Neural cell (in vitro differentiated cells): ENCODE data around the gene NDUFA5. TPM values are rescaled to one million over a fixed set of nuclear protein-coding genes. Genes with fewer than 3 reads are reported as not detected.

Experiments
- H2AFZ ChIP-seq: fragments of 200-600, 300-800 bp; sonication (generic), shearing (Covaris generic); 2 replicates; pipeline ENCODE4 v1.6.0; 2014; ENCODE audit warnings: low read depth, mild to moderate bottlenecking, antibody characterized with exemption, low read length, moderate library complexity
- H3F3A ChIP-seq: fragments of 200-600 bp; shearing (Covaris generic); 2 replicates; pipeline ENCODE4 v1.6.1; 2016; ENCODE audit warnings: mild to moderate bottlenecking, moderate library complexity, mixed read lengths, antibody characterized with exemption, low read length; ENCODE audit not compliant: insufficient read depth, poor library complexity, severe bottlenecking
- H3K27ac ChIP-seq: fragments of 200-600, 300-800 bp; sonication (generic), shearing (Covaris generic); 2 replicates; pipeline ENCODE4 v1.5.1; 2014; ENCODE audit warnings: mild to moderate bottlenecking, low read length, moderate library complexity
- H3K27me3 ChIP-seq: fragments of 300-800, 200-600 bp; sonication (generic), shearing (Covaris generic); 2 replicates; pipeline ENCODE4 v1.6.0; 2014; ENCODE audit warnings: mild to moderate bottlenecking, low read depth, low read length, moderate library complexity; ENCODE audit not compliant: insufficient read depth
- H3K36me3 ChIP-seq: fragments of 300-800, 200-600 bp; sonication (generic), shearing (Covaris generic); 2 replicates; pipeline ENCODE4 v1.5.1; 2014; ENCODE audit warnings: mild to moderate bottlenecking, antibody characterized with exemption, low read length, moderate library complexity; ENCODE audit not compliant: insufficient read depth
- H3K4me2 ChIP-seq: fragments of 300-800, 200-600 bp; sonication (generic), shearing (Covaris generic); 2 replicates; pipeline ENCODE4 v1.6.0; 2014; ENCODE audit warnings: mild to moderate bottlenecking, low read length
- H3K4me3 ChIP-seq: fragments of 300-800, 200-600 bp; sonication (generic), shearing (Covaris generic); 2 replicates; pipeline ENCODE4 v1.5.1; 2014; ENCODE audit warnings: mild to moderate bottlenecking, low read length, moderate library complexity
- H3K79me2 ChIP-seq: fragments of 200-600 bp; shearing (Covaris generic); replicated peaks from 2 replicates; pipeline ENCODE4 v1.6.0; 2014; ENCODE audit warnings: mild to moderate bottlenecking, low read length, moderate library complexity; ENCODE audit not compliant: insufficient read depth
- H3K9ac ChIP-seq: fragments of 300-800, 200-600 bp; sonication (generic), shearing (Covaris generic); 2 replicates; pipeline ENCODE4 v1.6.1; 2016; ENCODE audit warnings: mild to moderate bottlenecking, low read length, mixed read lengths
- H3K9me2 ChIP-seq: fragments of 200-600 bp; shearing (Covaris generic); 2 replicates; pipeline ENCODE4 v1.6.1; 2016; ENCODE audit warnings: mild to moderate bottlenecking, low read length, mixed read lengths; ENCODE audit not compliant: insufficient read depth
- H3K9me3 ChIP-seq: fragments of 200-600, 300-800 bp; sonication (generic), shearing (Covaris generic); 2 replicates; pipeline ENCODE4 v1.6.1; 2016; ENCODE audit warnings: mild to moderate bottlenecking, mixed run types, low read length, moderate library complexity, mixed read lengths
- H4K20me1 ChIP-seq: fragments of 200-600 bp; shearing (Covaris generic); 2 replicates; pipeline ENCODE4 v1.6.1; 2016; ENCODE audit warnings: mild to moderate bottlenecking, mixed run types; ENCODE audit not compliant: insufficient read depth
- CTCF ChIP-seq: fragments of 450-650 bp; IDR thresholded peaks from 2 replicates; pipeline ENCODE4 v1.5.1; 2014; ENCODE audit warnings: antibody characterized with exemption, mild to moderate bottlenecking, moderate library complexity; ENCODE audit not compliant: poor library complexity, severe bottlenecking
- EP300 ChIP-seq: fragments of 450-650 bp; conservative IDR thresholded peaks from 2 replicates; pipeline ENCODE4 v1.6.1; 2014; ENCODE audit warnings: antibody characterized with exemption, mild to moderate bottlenecking, moderate library complexity; ENCODE audit not compliant: poor library complexity, severe bottlenecking
- EZH2 ChIP-seq: fragments of 200-600, 300-800 bp; shearing (Covaris generic), sonication (generic); IDR thresholded peaks from 2 replicates; pipeline ENCODE4 v1.6.1; 2014; ENCODE audit warnings: antibody characterized with exemption, low read length, borderline replicate concordance, mild to moderate bottlenecking; ENCODE audit not compliant: insufficient read depth, poor library complexity, severe bottlenecking
- MXI1 ChIP-seq: fragments of 450-650 bp; conservative IDR thresholded peaks from 2 replicates; pipeline ENCODE4 v1.6.1; 2014; ENCODE audit warnings: antibody characterized with exemption, mild to moderate bottlenecking; ENCODE audit not compliant: poor library complexity, severe bottlenecking
- POLR2AphosphoS5 ChIP-seq: IDR thresholded peaks from 2 replicates; pipeline ENCODE4 v1.6.1; 2012
- RAD21 ChIP-seq: fragments of 450-650 bp; conservative IDR thresholded peaks from 2 replicates; pipeline ENCODE4 v1.6.1; 2014; ENCODE audit warnings: antibody characterized with exemption, mild to moderate bottlenecking, moderate library complexity
- SMC3 ChIP-seq: fragments of 450-650 bp; conservative IDR thresholded peaks from 2 replicates; pipeline ENCODE4 v1.6.1; 2014; ENCODE audit warnings: antibody characterized with exemption, mild to moderate bottlenecking, moderate library complexity; ENCODE audit not compliant: poor library complexity
- TAF1 ChIP-seq: IDR thresholded peaks from 2 replicates; pipeline ENCODE4 v1.6.1; 2012; ENCODE audit warnings: low read depth
- polyA plus RNA-seq: library from polyadenylated mRNA; depleted of rRNA; stranded (reverse); fragments of >200 nt; gene quantifications from 2 replicates; pipeline ENCODE4 v1.2.3, GENCODE V29; 2014
- TF ChIP-seq, protein P1 (sequence below): IDR thresholded peaks from 2 replicates; pipeline ENCODE4 v1.6.1; 2012; ENCODE audit warnings: borderline replicate concordance

NDUFA5 gene
- polyA plus RNA-seq, 1 donor from 2014 or later = 406 TPM

GRCh38 chr7:123557016-123557397, 611 bp downstream of the NDUFA5 start:
- no peaks in the 10 kb centered on the region for H3K27me3 ChIP-seq
- H2AFZ ChIP-seq = peak overlapping the region; percentile 100
- H3K9me3 ChIP-seq = no peaks in the 10 kb centered on the region
- no peaks in the 10 kb centered on the region for H3F3A ChIP-seq
- H3K9me2 ChIP-seq = no peaks in the 10 kb centered on the region
- no peaks in the 10 kb centered on the region for H4K20me1 ChIP-seq
- peaks cover 46% of the 10 kb centered on the region for H3K79me2 ChIP-seq
- peak overlapping the region; percentile 99 for H3K9ac ChIP-seq
- H3K27ac ChIP-seq = peak overlapping the region; percentile 97
- TF ChIP-seq EP300 (no peak), POLR2AphosphoS5 (no peak), EZH2 (no peak), MXI1 (no peak), TAF1 (no peak), SMC3 (no peak), CTCF (no peak), RAD21 (no peak)
- TF ChIP-seq, protein P1, sequence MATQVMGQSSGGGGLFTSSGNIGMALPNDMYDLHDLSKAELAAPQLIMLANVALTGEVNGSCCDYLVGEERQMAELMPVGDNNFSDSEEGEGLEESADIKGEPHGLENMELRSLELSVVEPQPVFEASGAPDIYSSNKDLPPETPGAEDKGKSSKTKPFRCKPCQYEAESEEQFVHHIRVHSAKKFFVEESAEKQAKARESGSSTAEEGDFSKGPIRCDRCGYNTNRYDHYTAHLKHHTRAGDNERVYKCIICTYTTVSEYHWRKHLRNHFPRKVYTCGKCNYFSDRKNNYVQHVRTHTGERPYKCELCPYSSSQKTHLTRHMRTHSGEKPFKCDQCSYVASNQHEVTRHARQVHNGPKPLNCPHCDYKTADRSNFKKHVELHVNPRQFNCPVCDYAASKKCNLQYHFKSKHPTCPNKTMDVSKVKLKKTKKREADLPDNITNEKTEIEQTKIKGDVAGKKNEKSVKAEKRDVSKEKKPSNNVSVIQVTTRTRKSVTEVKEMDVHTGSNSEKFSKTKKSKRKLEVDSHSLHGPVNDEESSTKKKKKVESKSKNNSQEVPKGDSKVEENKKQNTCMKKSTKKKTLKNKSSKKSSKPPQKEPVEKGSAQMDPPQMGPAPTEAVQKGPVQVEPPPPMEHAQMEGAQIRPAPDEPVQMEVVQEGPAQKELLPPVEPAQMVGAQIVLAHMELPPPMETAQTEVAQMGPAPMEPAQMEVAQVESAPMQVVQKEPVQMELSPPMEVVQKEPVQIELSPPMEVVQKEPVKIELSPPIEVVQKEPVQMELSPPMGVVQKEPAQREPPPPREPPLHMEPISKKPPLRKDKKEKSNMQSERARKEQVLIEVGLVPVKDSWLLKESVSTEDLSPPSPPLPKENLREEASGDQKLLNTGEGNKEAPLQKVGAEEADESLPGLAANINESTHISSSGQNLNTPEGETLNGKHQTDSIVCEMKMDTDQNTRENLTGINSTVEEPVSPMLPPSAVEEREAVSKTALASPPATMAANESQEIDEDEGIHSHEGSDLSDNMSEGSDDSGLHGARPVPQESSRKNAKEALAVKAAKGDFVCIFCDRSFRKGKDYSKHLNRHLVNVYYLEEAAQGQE = no peak
- H3K4me2 ChIP-seq = peak overlapping the region; percentile 90
- H3K4me3 ChIP-seq = peak overlapping the region; percentile 81
- H3K36me3 ChIP-seq = peaks cover 11% of the 10 kb centered on the region

DNA sequence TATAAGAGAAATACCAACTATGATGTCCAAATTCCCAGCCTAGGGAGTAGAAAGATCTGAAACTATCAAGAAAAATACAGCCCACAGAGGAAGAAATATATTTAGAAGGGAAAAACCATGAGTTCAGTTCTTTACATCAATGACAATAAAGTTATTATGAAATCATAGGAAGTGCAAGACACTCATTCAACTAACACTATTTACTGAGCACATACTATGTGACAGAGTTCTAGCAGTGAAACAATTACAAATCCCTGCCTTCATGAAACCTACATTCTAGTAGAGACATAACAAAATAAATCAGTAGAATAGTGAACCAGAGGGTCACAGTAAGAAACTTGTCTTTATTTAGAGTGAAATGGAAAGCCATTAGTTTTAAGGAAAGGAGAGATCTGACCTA, 2.1 kb downstream of the NDUFA5 start:
- H3K4me2 ChIP-seq = peak overlapping the region; percentile 90

More for the DNA sequence above, 2.1 kb downstream of the NDUFA5 start:
- no peak overlapping the region for H3K27ac ChIP-seq
- TF ChIP-seq TAF1 (no peak), SMC3 (no peak), EZH2 (no peak), POLR2AphosphoS5 (no peak), EP300 (no peak), CTCF (no peak), MXI1 (no peak), RAD21 (no peak)
- TF ChIP-seq, protein P1 = no peak
- no peaks in the 10 kb centered on the region for H3F3A ChIP-seq
- H4K20me1 ChIP-seq = no peaks in the 10 kb centered on the region
- no peaks in the 10 kb centered on the region for H3K9me3 ChIP-seq
- no peak overlapping the region for H3K9ac ChIP-seq
- peak overlapping the region; percentile 81 for H3K4me3 ChIP-seq
- no peaks in the 10 kb centered on the region for H3K9me2 ChIP-seq
- peaks cover 46% of the 10 kb centered on the region for H3K79me2 ChIP-seq
- H3K36me3 ChIP-seq = peaks cover 11% of the 10 kb centered on the region
- H2AFZ ChIP-seq = no peak overlapping the region
- H3K27me3 ChIP-seq = no peaks in the 10 kb centered on the region
